Duodenal mucosa (tissue), 2 donors: Measurements from ENCODE around the gene COL24A1.
"Not testable (repeated sequence)": the region's sequence is repeated elsewhere in the genome, so short reads cannot be mapped to it uniquely, and the experiment has no call there.

Experiments
- H3K27ac ChIP-seq: one replicate; pipeline ENCODE4 v1.7.0; 2013; ENCODE audit warnings: low read depth, low read length
- H3K27me3 ChIP-seq, 2 donors: one replicate each; pipeline ENCODE4 v1.7.0; 2013; ENCODE audit warnings: low read length in 2 of 2, control low read depth in 1 of 2; ENCODE audit not compliant: insufficient read depth in 2 of 2, control insufficient read depth in 1 of 2
- H3K36me3 ChIP-seq, 2 donors: one replicate each; pipeline ENCODE4 v1.7.0; 2013; ENCODE audit warnings: low read length in 2 of 2, control low read depth in 1 of 2; ENCODE audit not compliant: insufficient read depth in 2 of 2, control insufficient read depth in 1 of 2
- H3K4me1 ChIP-seq, 2 donors: one replicate each; pipeline ENCODE4 v1.7.0; 2013; ENCODE audit warnings: low read length in 2 of 2, control low read depth in 1 of 2; ENCODE audit not compliant: insufficient read depth in 2 of 2, control insufficient read depth in 1 of 2
- H3K4me3 ChIP-seq, 2 donors: one replicate each; pipeline ENCODE4 v1.7.0; 2013; ENCODE audit warnings: low read length in 2 of 2, low read depth in 1 of 2
- H3K9ac ChIP-seq, 2 donors: one replicate each; pipeline ENCODE4 v1.7.0; 2013; ENCODE audit warnings: low read length in 2 of 2, low read depth in 1 of 2
- H3K9me3 ChIP-seq, 2 donors: one replicate each; pipeline ENCODE4 v1.7.0; 2013; ENCODE audit warnings: low read length in 2 of 2, control low read depth in 1 of 2; ENCODE audit not compliant: control insufficient read depth in 1 of 2

COL24A1 gene

GRCh38 chr1:85865213-85865612, 291.4 kb downstream of the COL24A1 start:
- no peaks in the 10 kb centered on the region for H3K36me3 ChIP-seq
- H3K27me3 ChIP-seq, result no peaks in the 10 kb centered on the region
- no peak overlapping the region for H3K27ac ChIP-seq
- no peaks in the 10 kb centered on the region for H3K9me3 ChIP-seq
- no peaks in the 10 kb centered on the region for H3K4me1 ChIP-seq
- H3K4me3 ChIP-seq, result no peak overlapping the region
- no peak overlapping the region for H3K9ac ChIP-seq

GRCh38 chr1:85864727-85865126, 291.8 kb downstream of the COL24A1 start:
- H3K4me3 ChIP-seq, result no peak overlapping the region
- no peak overlapping the region for H3K27ac ChIP-seq
- H3K9ac ChIP-seq, result no peak overlapping the region
- no peaks in the 10 kb centered on the region for H3K4me1 ChIP-seq
- H3K9me3 ChIP-seq, result no peaks in the 10 kb centered on the region
- H3K36me3 ChIP-seq, result no peaks in the 10 kb centered on the region
- no peaks in the 10 kb centered on the region for H3K27me3 ChIP-seq

GRCh38 chr1:85863639-85864038, 292.9 kb downstream of the COL24A1 start:
- H3K27me3 ChIP-seq, H3K9me3 ChIP-seq, H3K27ac ChIP-seq, H3K4me1 ChIP-seq, H3K4me3 ChIP-seq, H3K36me3 ChIP-seq, H3K9ac ChIP-seq: not testable (repeated sequence)

- Histone ChIP-seq H3K9me3 (no peaks in the 10 kb centered on the region), H3K27me3 (no peaks in the 10 kb centered on the region), H3K9ac (no peak overlapping the region), H3K27ac (no peak overlapping the region), H3K4me3 (no peak overlapping the region), H3K4me1 (no peaks in the 10 kb centered on the region), H3K36me3 (no peaks in the 10 kb centered on the region)
Observed at GRCh38 chr1:85862456-85862855, 294.1 kb downstream of the COL24A1 start.

- Histone ChIP-seq H3K9me3 (no peaks in the 10 kb centered on the region), H3K36me3 (no peaks in the 10 kb centered on the region), H3K27me3 (no peaks in the 10 kb centered on the region), H3K9ac (no peak overlapping the region), H3K4me1 (no peaks in the 10 kb centered on the region), H3K4me3 (no peak overlapping the region), H3K27ac (no peak overlapping the region)
Observed at GRCh38 chr1:85857991-85858390, 298.6 kb downstream of the COL24A1 start.

GRCh38 chr1:85850238-85850637, 306.3 kb downstream of the COL24A1 start:
- H3K4me1 ChIP-seq, result no peaks in the 10 kb centered on the region
- no peak overlapping the region for H3K27ac ChIP-seq
- no peaks in the 10 kb centered on the region for H3K9me3 ChIP-seq
- H3K4me3 ChIP-seq, result no peak overlapping the region
- H3K27me3 ChIP-seq, result no peaks in the 10 kb centered on the region
- H3K36me3 ChIP-seq, result no peaks in the 10 kb centered on the region
- no peak overlapping the region for H3K9ac ChIP-seq

GRCh38 chr1:85849660-85850059, 306.9 kb downstream of the COL24A1 start:
- Histone ChIP-seq H3K36me3 (no peaks in the 10 kb centered on the region), H3K9me3 (no peaks in the 10 kb centered on the region), H3K9ac (no peak overlapping the region), H3K4me3 (no peak overlapping the region), H3K27me3 (no peaks in the 10 kb centered on the region), H3K27ac (no peak overlapping the region), H3K4me1 (no peaks in the 10 kb centered on the region)

GRCh38 chr1:85847356-85847755, 309.2 kb downstream of the COL24A1 start:
- Histone ChIP-seq H3K27ac (no peak overlapping the region), H3K36me3 (no peaks in the 10 kb centered on the region), H3K4me3 (no peak overlapping the region), H3K27me3 (no peaks in the 10 kb centered on the region), H3K9me3 (no peaks in the 10 kb centered on the region), H3K9ac (no peak overlapping the region), H3K4me1 (no peaks in the 10 kb centered on the region)

GRCh38 chr1:85846706-85847105, 309.9 kb downstream of the COL24A1 start:
- no peaks in the 10 kb centered on the region for H3K36me3 ChIP-seq
- no peak overlapping the region for H3K27ac ChIP-seq
- H3K9me3 ChIP-seq, result no peaks in the 10 kb centered on the region
- H3K4me1 ChIP-seq, result no peaks in the 10 kb centered on the region
- H3K27me3 ChIP-seq, result no peaks in the 10 kb centered on the region
- no peak overlapping the region for H3K9ac ChIP-seq
- no peak overlapping the region for H3K4me3 ChIP-seq

- Histone ChIP-seq H3K27me3 (no peaks in the 10 kb centered on the region), H3K4me3 (no peak overlapping the region), H3K9ac (no peak overlapping the region), H3K4me1 (no peaks in the 10 kb centered on the region), H3K9me3 (no peaks in the 10 kb centered on the region), H3K36me3 (no peaks in the 10 kb centered on the region), H3K27ac (no peak overlapping the region)
Observed at GRCh38 chr1:85839459-85839858, 317.1 kb downstream of the COL24A1 start.

- H3K9me3 ChIP-seq, result no peaks in the 10 kb centered on the region
- H3K4me3 ChIP-seq, result no peak overlapping the region
- no peak overlapping the region for H3K27ac ChIP-seq
- no peaks in the 10 kb centered on the region for H3K4me1 ChIP-seq
- H3K27me3 ChIP-seq, result no peaks in the 10 kb centered on the region
- no peak overlapping the region for H3K9ac ChIP-seq
- H3K36me3 ChIP-seq, result no peaks in the 10 kb centered on the region
Observed at GRCh38 chr1:85838238-85838637, 318.3 kb downstream of the COL24A1 start.
